Stimulated activated CD8-positive, alpha-beta memory T cell treated with anti-CD3 and anti-CD28 coated beads, Interleukin-12 subunit alpha, Interleukin-12 subunit beta, amount 100 ng/mL, for 4 hours (primary cell): ENCODE data around the gene TNFAIP3.

ENCODE experiments used
- DNase-seq: peaks from one replicate; pipeline ENCODE4 v3.0.0-alpha.2; 2020; ENCODE audit warnings: low read depth

The TNFAIP3 gene

DNA sequence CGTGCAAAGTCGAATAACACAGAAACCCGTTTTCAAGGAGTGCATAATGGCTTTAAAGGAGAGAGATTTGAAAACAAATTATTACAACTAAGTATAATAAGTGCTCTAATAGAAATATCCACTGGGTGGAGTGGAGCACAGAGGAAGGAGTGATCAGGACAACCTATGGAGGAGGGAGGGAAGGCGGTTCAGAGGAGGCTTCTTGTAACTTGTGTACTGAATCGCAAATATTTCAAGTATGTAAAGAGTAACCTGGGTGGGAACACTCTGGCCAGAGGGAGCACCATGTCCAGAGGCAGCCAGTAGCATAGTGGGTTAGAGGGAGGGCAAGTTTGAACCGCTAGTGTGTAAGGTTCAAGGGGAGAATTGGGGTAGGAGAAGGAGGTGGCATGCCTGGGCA, 21.6 kb upstream of the TNFAIP3 start:
- no peak for DNase-seq

DNA sequence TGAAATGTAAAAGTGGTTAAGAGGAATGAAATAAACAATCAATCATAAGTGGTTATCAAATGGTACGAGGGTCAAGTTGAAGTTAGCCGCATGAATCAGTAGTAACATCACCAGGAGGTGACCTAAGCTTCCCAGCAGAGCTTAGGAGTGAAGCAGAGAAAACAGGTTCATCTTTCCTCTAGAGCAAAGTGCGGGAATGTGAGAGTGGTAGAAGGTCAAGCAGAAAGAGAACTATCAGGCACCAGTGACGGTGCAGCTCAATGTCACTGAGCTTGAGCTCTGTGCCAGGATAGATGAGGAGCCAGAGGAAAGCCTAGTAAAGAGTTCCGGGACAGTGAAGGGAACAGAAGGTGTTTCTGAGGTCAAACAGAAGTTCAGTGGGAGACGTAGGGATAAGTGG, 20.8 kb upstream of the TNFAIP3 start:
- DNase-seq = no peak

DNA sequence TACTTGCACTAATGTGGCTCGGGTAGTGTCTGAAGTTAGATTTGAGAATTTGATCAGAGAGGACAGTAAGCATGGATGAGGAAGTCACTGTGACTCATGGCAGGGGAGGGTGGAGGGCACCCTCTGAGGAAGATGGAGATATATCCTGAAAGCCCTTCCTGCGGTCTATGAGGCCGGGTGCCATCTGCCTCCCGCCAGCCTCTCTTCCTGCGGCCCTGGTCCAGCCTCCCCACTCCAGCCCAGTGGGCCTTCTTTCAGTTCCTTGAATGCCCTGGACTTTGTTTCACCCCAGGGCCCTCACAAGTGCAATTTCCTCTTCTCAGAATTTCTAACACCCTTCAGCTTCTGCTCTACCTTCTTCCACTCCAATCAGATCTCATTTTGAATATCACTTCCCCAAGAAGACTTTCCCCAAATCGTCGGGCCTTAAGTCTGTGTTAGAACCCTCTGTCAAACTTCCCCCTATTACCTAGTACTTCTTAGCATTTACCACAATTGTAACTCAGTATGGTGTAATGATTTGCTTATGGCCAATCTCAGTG, 20.2 kb upstream of the TNFAIP3 start:
- no peak for DNase-seq

DNA sequence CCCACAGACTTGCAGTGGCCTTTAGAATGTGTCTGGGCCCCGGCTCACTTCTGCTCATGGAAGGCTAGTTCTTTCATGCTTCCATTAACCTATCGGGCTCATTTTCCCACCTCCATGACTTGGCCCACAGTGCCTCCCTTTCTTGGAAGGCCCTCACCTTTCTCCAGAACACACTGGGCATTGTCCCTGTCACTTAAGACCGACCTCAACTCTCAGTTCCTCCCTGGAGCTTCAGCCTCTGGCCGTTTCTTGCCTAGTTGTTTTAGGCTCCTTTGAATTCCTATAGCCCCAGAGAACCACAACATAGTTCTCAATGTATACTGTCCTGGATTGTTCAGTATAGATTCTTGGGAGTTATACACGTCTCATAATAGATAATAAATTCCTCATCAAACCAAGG, 19.3 kb upstream of the TNFAIP3 start:
- DNase-seq = no peak

DNA sequence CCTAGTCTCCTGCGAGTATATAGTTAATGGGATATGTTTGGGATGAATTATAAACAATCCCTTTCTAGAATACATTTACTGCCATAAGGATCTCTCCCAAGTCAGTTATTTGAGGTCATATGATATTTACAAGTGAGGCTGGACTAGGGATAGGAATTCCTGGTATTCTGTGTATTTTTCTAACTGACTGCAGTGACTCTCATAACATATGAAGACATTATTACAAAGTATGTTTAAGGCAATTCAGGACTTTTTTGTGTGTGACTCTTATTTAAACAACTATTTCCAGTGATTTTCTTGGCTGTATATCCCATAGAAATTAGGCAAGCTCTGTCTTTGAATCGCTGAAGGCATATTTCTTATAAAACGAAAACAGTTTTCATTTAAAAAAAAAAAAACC, 18.4 kb upstream of the TNFAIP3 start:
- no peak for DNase-seq

DNA sequence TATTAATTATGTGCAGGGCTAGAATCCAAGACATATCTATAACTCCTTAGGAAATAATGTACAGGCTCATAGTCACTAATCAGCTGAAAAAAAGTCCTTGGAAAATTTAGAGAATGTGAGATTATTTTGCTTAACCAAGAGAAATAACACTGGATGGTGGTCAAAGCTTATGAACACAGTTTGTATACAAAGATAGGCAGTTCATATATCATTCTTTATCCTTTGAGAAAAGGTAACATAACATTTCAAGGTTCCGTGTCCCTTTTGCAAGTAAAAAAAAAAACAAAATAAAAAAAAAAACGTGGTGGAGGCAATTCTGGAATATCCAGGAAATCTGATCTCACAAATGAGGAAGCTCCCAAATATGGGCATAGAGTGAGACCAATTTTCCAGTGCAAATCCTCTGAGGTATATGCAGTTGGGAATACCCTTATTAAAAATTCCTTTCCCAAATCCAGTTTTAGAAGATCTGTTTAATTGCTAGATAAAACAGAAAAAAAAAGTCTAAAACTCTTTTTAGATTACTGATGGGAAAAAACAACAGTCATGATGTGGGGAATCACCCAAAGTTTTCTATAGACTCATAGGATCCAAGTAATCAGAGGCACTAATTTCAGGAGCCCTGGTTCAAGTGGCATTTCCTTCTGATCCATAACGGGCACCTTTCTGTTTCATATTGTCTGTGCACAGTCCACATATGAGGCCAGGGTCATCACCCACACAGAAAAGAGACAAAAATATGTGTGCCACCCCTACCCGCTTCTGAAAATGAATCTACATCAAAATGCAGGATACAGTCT, 17.7 kb upstream of the TNFAIP3 start:
- no peak for DNase-seq

DNA sequence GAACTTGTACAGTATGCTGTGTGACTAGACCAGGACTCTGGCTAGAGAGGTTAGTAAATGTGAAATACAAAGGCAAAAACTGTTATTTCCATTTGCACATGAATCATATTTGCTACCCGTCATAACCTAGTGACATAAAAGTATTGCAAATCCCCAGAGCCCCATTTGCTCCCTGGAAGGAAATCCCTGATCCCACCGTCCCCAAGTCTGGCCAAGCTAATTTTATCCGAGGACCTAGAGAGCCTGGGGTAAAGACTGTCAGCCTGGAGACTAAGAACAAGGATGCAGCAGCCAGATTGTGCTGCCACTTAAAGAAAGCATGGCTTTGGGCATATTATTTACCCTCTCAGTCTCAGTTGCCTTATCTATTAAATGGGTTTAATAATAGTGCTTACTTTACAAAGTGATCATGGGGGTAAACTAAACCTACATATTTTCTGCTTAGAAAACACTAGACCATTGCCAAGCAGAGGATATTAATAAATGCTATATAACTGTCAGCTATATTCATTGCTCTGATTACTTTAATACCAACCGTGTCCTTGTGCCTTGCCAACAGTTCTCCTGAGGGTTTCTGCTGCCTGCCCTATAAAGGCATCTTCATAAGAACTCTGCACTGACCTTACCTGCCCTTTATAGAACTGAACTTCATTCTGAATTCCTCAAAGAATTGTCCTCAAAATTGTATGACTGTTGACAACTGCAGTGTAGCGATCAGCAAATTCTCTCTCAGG, 16.9 kb upstream of the TNFAIP3 start:
- no peak for DNase-seq

GRCh38 chr6:137850816-137851602, 16.1 kb upstream of the TNFAIP3 start:
- DNase-seq = no peak

GRCh38 chr6:137851669-137852068, 15.4 kb upstream of the TNFAIP3 start:
- DNase-seq = no peak

GRCh38 chr6:137852346-137852745, 14.7 kb upstream of the TNFAIP3 start:
- no peak for DNase-seq

DNA sequence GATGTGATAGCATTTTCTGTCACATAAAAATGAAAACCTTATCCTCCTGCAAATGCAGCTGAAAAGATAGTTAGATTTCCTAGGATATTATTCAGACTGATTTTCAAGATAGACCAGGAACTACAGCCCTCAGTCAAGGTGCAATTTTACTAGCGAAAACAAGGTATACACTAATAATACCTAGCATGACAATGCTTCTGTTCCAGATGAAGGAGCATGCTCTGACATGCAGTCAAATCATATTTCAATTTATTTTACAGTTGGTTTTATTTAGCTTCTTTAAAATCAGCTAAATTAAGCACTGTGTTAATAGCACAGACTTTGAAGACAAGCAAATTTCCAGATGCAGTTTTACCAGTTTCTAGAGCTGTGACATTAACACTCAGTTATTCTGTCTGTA, 14.2 kb upstream of the TNFAIP3 start:
- no peak for DNase-seq

GRCh38 chr6:137853569-137854213, 13.4 kb upstream of the TNFAIP3 start:
- DNase-seq = no peak

GRCh38 chr6:137856138-137856898, 10.7 kb upstream of the TNFAIP3 start:
- no peak for DNase-seq

- DNase-seq = no peak
These were observed 8.0 kb upstream of the TNFAIP3 start for GRCh38 chr6:137859025-137859424.

DNA sequence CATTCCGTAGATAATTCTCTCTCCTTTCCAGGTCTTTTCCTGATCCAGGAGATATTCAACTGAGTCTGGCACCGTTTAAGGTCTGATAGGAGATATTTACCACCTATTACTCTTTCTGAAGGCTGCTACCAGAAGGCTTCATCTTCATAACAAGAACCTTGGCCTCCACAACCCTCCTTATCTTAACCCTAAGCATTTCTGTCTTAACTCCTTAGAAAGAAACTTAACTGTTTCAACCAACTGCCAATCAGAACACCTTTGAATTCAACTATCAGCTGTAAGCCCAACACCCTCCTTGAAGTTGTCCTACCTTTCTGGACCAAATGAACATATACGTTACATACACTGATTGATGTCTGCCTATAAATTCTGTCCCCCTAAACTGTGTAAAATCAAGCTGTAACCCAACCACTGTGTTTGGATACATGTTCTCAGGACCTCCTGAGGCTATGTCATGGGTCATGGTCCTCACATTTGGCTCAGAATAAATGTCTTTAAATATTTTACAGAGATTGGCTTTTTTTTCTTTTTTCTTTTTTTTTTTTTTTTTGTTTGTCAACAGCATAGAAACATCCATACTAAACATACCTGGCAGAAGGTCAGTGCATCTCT, 6.6 kb upstream of the TNFAIP3 start:
- no peak for DNase-seq

DNA sequence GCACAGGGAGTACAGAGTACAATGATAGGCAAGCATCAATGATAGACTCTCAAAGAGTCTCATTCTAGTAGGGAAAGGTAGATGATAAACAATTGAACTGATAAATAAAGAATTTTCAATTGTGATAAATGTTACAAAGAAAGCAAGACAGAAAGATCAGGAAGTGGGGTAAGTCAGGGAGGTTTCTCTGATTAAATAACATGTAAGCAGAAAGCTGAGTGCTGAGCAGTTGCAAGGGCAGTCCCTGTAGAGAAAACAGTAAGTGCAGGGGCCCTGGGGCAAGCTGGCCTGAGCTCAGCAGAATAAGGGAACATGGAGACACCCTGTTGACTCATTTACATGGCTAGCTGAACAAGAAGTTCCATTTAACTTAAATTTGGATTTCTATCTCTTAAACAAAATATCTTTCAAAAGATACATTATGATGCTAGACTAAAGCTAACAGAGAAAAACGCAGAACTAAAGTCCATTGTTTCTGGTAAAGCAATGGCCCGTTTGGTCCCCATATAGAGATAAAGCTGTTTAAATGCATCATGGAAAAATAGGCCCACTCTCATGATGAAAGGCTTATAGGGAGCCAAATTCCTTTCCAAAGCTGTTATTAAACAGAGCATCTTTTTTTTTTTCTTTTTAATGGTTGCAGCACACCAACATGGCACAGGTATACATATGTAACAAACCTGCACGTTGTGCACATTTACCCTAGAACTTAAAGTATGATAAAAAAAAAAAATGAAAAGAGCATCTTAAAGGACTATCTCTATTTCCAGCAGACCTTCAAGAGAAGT, 5.3 kb upstream of the TNFAIP3 start:
- DNase-seq = no peak

DNA sequence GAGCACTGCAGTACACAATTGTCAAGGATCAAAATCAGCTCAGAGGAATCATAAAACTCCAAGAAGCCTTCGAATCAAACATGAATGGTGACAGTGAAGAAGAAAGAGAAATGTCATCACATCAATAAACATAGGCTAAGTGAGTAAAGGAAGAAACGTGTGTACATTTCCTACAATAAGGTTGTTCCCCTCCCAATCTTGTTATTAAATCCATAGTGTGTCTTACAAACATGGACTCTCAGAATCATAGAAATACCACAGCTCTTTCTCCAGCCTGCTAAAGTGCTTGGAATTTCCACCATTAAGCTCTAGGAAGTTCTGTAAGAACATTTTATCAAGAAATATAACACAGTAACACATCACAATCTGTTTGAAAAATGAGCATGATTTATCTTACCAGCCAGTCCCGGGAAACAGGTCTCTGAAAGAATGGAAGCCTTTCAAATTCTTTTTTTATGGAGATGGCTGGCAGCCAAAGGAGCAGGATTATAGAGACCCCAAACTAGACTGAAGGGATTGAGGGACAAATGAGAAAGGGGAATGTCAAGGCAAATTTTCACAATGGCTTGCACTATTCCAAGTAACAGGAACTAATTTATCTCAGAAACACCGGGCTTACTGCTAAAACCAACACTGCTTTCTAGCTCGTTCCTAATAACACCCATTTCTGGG, 4.5 kb upstream of the TNFAIP3 start:
- DNase-seq = no peak

- no peak for DNase-seq
These were observed 3.8 kb upstream of the TNFAIP3 start for GRCh38 chr6:137863091-137863797.
